Fibroblast of lung (primary cell): ENCODE results near the gene TCF4. TPM values are rescaled to one million over a fixed set of nuclear protein-coding genes. Genes with fewer than 3 reads are reported as not detected.

Experiments used
- DNase-seq, 2 donors: peaks; one replicate each; pipeline versions ENCODE4 v3.0.0 to v3.0.0-alpha.2; 2010; ENCODE audit warnings: low read depth in 2 of 2
- H2AFZ ChIP-seq: 2 replicates; pipeline ENCODE4 v1.5.1; 2012; ENCODE audit warnings: low read length, control low read depth, inconsistent platforms
- H3K27ac ChIP-seq: 2 replicates; pipeline ENCODE4 v1.5.1; 2011; ENCODE audit warnings: low read length, control low read depth; ENCODE audit not compliant: insufficient read depth
- H3K27me3 ChIP-seq: 2 replicates; pipeline ENCODE4 v1.5.1; 2011; ENCODE audit warnings: mild to moderate bottlenecking, low read length; ENCODE audit not compliant: control insufficient read depth, insufficient read depth
- H3K36me3 ChIP-seq: 2 replicates; pipeline ENCODE4 v1.5.1; 2011; ENCODE audit warnings: low read length; ENCODE audit not compliant: control insufficient read depth, insufficient read depth
- H3K4me1 ChIP-seq: 2 replicates; pipeline ENCODE4 v1.5.1; 2011; ENCODE audit warnings: low read length; ENCODE audit not compliant: control insufficient read depth, insufficient read depth; ENCODE audit errors: extremely low read depth
- H3K4me2 ChIP-seq: 2 replicates; pipeline ENCODE4 v1.5.1; 2011; ENCODE audit warnings: low read length, control low read depth; ENCODE audit not compliant: insufficient read depth; ENCODE audit errors: extremely low read depth
- H3K4me3 ChIP-seq, 4 experiments: fragments of 200-600 bp in 1 of 4; sonication (generic) in 1 of 4; replicated peaks in 1 of 4; 2 replicates each; pipeline ENCODE4 v1.5.1; 2011 to 2016; ENCODE audit warnings: low read length in 4 of 4, low read depth in 3 of 4, mild to moderate bottlenecking in 3 of 4, control low read depth in 2 of 4, inconsistent platforms in 1 of 4, mixed read lengths in 1 of 4; ENCODE audit not compliant: insufficient read depth in 1 of 4; ENCODE audit errors: control extremely low read depth in 1 of 4
- H3K79me2 ChIP-seq: 2 replicates; pipeline ENCODE4 v1.5.1; 2012; ENCODE audit warnings: mild to moderate bottlenecking, low read length, inconsistent platforms; ENCODE audit not compliant: control insufficient read depth, insufficient read depth
- H3K9ac ChIP-seq: 2 replicates; pipeline ENCODE4 v1.5.1; 2011; ENCODE audit warnings: mild to moderate bottlenecking, low read length, control low read depth; ENCODE audit not compliant: insufficient read depth
- H3K9me3 ChIP-seq: 2 replicates; pipeline ENCODE4 v1.5.1; 2012; ENCODE audit warnings: low read depth, low read length; ENCODE audit not compliant: control insufficient read depth, insufficient read depth
- H4K20me1 ChIP-seq: 2 replicates; pipeline ENCODE4 v1.5.1; 2011; ENCODE audit warnings: low read length; ENCODE audit not compliant: control insufficient read depth, insufficient read depth; ENCODE audit errors: extremely low read depth
- CTCF ChIP-seq, 2 donors: IDR thresholded peaks in 1 of 2; conservative IDR thresholded peaks in 1 of 2; 1 replicate in 1 of 2; 2 replicates in 1 of 2; pipeline ENCODE4 v1.5.1; 2011 to 2012; ENCODE audit warnings: low read length in 2 of 2, control low read depth in 1 of 2, inconsistent platforms in 1 of 2, low read depth in 1 of 2, mild to moderate bottlenecking in 1 of 2
- EZH2 ChIP-seq: IDR thresholded peaks from 2 replicates; pipeline ENCODE4 v1.5.1; 2012; ENCODE audit warnings: low read length, control low read depth, mild to moderate bottlenecking; ENCODE audit errors: missing control alignments
- polyA plus RNA-seq, 2 donors: library from polyadenylated mRNA; depleted of rRNA in 1 of 2; stranded (reverse) in 1 of 2; unstranded in 1 of 2; fragments of >200 nt; gene quantifications; 2 replicates each; pipeline ENCODE4 v1.2.1, GENCODE V29; 2011 to 2012; ENCODE audit warnings: missing spikeins in 1 of 2
- total RNA-seq: library from RNA; depleted of rRNA; stranded (reverse); fragments of >200 nt; gene quantifications from 2 replicates; pipeline ENCODE4 v1.2.1, GENCODE V29; 2014

The TCF4 gene
- total and polyA plus RNA-seq, 2 donors (not counting 1 experiment from before 2014, with no cell fraction given): 48.9 to 57.6 TPM

- Histone ChIP-seq H3K36me3 (no peaks in the 10 kb centered on the region), H4K20me1 (no peaks in the 10 kb centered on the region), H3K4me1 (no peaks in the 10 kb centered on the region), H3K79me2 (no peaks in the 10 kb centered on the region), H3K9ac (no peak overlapping the region), H3K9me3 (no peaks in the 10 kb centered on the region), H2AFZ (no peak overlapping the region), H3K4me2 (no peak overlapping the region), H3K27me3 (no peaks in the 10 kb centered on the region), H3K27ac (no peak overlapping the region), H3K4me3 (no peak overlapping the region)
- peak in 1 of 2 donors; percentile 56 for DNase-seq
- TF ChIP-seq EZH2: no peak
- no peak for TF ChIP-seq CTCF (conservative IDR thresholded peaks at IDR 0.05 in 1 of 2, IDR thresholded peaks at IDR 0.05 in 1 of 2; ENCODE audit: low read depth in 1 of 2, low read length in 2 of 2)
Observed at GRCh38 chr18:55351980-55352714, 235.8 kb downstream of the TCF4 start.

- Histone ChIP-seq H3K36me3 (no peaks in the 10 kb centered on the region), H3K4me3 (no peak overlapping the region), H3K9me3 (no peaks in the 10 kb centered on the region), H3K4me2 (no peak overlapping the region), H2AFZ (no peak overlapping the region), H3K27ac (no peak overlapping the region), H3K79me2 (no peaks in the 10 kb centered on the region), H3K27me3 (no peaks in the 10 kb centered on the region), H3K4me1 (no peaks in the 10 kb centered on the region), H4K20me1 (no peaks in the 10 kb centered on the region), H3K9ac (no peak overlapping the region)
- no peak for TF ChIP-seq CTCF (conservative IDR thresholded peaks at IDR 0.05 in 1 of 2, IDR thresholded peaks at IDR 0.05 in 1 of 2; ENCODE audit: low read depth in 1 of 2, low read length in 2 of 2)
- no peak for TF ChIP-seq EZH2
- DNase-seq: peak in 1 of 2 donors; percentile 76
Observed at GRCh38 chr18:55351241-55351691, 236.7 kb downstream of the TCF4 start.

- no peak for DNase-seq
- Histone ChIP-seq H3K27ac (no peak overlapping the region), H3K4me1 (no peaks in the 10 kb centered on the region), H4K20me1 (no peaks in the 10 kb centered on the region), H3K9me3 (no peaks in the 10 kb centered on the region), H3K36me3 (no peaks in the 10 kb centered on the region), H3K9ac (no peak overlapping the region), H3K27me3 (no peaks in the 10 kb centered on the region), H3K4me2 (no peak overlapping the region), H3K4me3 (no peak overlapping the region), H2AFZ (no peak overlapping the region), H3K79me2 (no peaks in the 10 kb centered on the region)
- no peak for TF ChIP-seq EZH2
- no peak for TF ChIP-seq CTCF (conservative IDR thresholded peaks at IDR 0.05 in 1 of 2, IDR thresholded peaks at IDR 0.05 in 1 of 2; ENCODE audit: low read depth in 1 of 2, low read length in 2 of 2)
Observed at GRCh38 chr18:55349685-55350084, 238.3 kb downstream of the TCF4 start.
